Measurements from ENCODE around the gene LTO1.

LTO1 gene

GRCh38 chr11:69666752-69667536 is 8.2 kb downstream of the LTO1 start:
- H3K4me3 ChIP-seq (ENCODE audit: low read depth, low read length) = no peak overlapping the region
- no peak for TF ChIP-seq CTCF (IDR thresholded peaks at IDR 0.05; ENCODE audit: control insufficient read depth, extremely low read depth, insufficient read depth)
- DNase-seq (ENCODE audit: low read depth) = no peak

- DNase-seq (ENCODE audit: low read depth) = no peak
- TF ChIP-seq CTCF (IDR thresholded peaks at IDR 0.05; ENCODE audit: control insufficient read depth, extremely low read depth, insufficient read depth) = no peak
- H3K4me3 ChIP-seq (ENCODE audit: low read depth, low read length) = no peak overlapping the region
Measured at GRCh38 chr11:69666261-69666660, 8.9 kb downstream of the LTO1 start.

GRCh38 chr11:69665669-69666068 is 9.5 kb downstream of the LTO1 start:
- no peak for DNase-seq (ENCODE audit: low read depth)
- H3K4me3 ChIP-seq (ENCODE audit: low read depth, low read length) = no peak overlapping the region
- TF ChIP-seq CTCF (IDR thresholded peaks at IDR 0.05; ENCODE audit: control insufficient read depth, extremely low read depth, insufficient read depth) = no peak

GRCh38 chr11:69664901-69665300 is 10.3 kb downstream of the LTO1 start:
- no peak for DNase-seq (ENCODE audit: low read depth)
- no peak for TF ChIP-seq CTCF (IDR thresholded peaks at IDR 0.05; ENCODE audit: control insufficient read depth, extremely low read depth, insufficient read depth)
- no peak overlapping the region for H3K4me3 ChIP-seq (ENCODE audit: low read depth, low read length)

GRCh38 chr11:69664103-69664775 is 10.9 kb downstream of the LTO1 start:
- TF ChIP-seq CTCF (IDR thresholded peaks at IDR 0.05; ENCODE audit: control insufficient read depth, extremely low read depth, insufficient read depth) = no peak
- H3K4me3 ChIP-seq (ENCODE audit: low read depth, low read length) = no peak overlapping the region
- DNase-seq (ENCODE audit: low read depth) = no peak

GRCh38 chr11:69663326-69663725 is 11.8 kb downstream of the LTO1 start:
- no peak for TF ChIP-seq CTCF (IDR thresholded peaks at IDR 0.05; ENCODE audit: control insufficient read depth, extremely low read depth, insufficient read depth)
- H3K4me3 ChIP-seq (ENCODE audit: low read depth, low read length) = no peak overlapping the region
- DNase-seq (ENCODE audit: low read depth) = no peak
